Suppressor macrophage treated with lipopolysaccharide for 4 hours (primary cell): ENCODE data around the gene DMKN.
A peak's percentile ranks its signal among the peaks of the same experiment; 100 is the strongest.

Experiments
- DNase-seq: peaks from one replicate; pipeline ENCODE4 v3.0.0-alpha.2; 2020

DMKN gene

DNA sequence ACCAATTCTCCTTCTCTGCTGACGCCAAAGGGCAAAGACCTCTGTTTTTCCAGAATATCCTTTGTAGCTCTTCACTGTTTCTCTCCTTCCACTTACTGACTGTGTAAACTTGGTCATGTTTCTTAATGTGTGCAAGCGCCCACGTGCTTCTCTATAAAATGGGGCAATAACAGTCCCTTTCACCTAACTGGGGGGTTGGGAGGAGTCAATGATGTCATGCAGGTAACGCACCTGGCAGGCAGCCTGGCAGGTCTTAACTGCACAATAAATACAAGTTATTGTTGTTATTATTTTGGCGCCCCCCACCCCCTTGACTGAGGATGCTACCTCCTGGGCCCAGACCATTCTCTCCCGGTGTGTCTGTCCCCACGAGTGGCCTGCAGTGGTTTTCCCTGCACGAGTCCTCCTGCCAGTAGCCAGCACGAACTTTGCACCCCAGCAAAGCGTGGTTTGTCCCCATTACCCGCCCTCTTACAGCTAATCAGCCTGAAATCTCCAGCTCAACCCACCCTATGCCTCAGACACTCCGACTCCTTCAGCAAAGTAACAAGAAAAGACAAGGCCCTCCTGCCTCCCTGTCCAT lies 9.4 kb upstream of the DMKN start:
- no peak for DNase-seq

DNA sequence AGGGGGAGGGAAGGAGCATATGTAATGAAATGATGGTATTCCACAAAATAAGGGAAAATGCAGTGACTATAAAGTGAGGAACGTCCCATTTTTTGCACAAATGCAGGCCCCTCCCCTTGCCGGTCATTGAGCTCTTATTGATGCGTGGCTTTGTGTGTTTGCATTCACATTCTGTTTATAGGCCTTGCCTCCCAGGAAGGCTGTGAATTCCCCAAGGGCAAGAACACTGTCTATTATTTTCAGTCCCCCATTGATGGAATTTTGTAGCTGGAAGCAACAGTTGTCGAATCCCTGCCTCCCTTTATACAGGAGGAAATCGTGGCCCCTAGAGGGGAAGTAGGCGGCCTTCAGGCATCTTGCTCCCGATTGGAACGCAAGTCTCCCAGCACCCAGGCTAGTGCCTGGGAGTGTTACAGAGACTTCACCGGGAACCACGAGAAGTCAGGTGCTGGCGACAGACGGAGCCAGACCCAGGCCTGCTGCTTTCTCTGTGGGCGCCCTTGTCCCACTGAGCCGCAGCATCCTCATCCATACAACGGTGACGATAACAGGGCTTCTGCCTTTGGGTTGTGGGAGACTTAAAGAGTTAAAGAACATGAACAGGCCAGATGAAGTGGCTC lies 7.8 kb upstream of the DMKN start:
- no peak for DNase-seq

DNA sequence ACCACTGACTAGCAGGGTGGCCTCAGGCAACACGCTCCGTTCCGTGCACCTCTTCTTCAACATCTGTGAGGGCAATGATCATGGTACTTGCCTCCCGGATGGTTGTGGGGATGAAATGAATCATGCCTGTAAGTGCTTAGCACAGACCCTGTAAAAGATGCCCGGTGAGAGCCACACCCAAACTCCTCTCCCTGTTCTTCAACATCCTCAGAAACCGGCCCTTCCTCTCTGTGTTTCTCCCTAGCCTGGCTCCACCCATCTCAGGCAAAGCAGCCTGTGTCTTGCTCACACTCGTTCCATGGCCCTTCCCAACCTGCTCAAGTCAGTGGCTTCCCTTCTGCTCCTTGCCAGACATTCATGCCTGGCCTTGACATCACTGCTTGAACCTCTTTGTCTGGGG lies 5.8 kb upstream of the DMKN start:
- DNase-seq = no peak

GRCh38 chr19:35518313-35518712 lies 4.9 kb upstream of the DMKN start:
- no peak for DNase-seq

DNA sequence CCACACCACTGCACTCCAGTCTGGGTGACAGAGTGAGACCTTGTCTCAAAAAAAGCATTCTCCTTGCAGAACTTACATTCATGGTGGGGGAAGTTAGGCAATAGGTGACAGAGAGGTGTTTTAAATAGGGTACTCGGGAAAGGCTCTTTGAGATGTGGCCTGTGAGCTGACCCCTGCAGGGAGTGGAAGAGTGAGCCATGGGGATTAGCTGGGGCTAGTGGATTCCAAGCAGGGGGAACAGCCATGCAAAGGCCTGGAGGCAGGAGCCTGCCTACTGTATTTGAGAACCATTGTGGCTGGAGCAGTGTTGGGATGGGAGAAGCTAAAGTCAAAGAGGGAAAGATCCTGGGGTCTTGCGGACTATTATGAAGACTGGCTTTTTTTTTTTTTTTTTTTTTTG lies 3.9 kb upstream of the DMKN start:
- DNase-seq = no peak

GRCh38 chr19:35516310-35516709 lies 2.9 kb upstream of the DMKN start:
- no peak for DNase-seq

DNA sequence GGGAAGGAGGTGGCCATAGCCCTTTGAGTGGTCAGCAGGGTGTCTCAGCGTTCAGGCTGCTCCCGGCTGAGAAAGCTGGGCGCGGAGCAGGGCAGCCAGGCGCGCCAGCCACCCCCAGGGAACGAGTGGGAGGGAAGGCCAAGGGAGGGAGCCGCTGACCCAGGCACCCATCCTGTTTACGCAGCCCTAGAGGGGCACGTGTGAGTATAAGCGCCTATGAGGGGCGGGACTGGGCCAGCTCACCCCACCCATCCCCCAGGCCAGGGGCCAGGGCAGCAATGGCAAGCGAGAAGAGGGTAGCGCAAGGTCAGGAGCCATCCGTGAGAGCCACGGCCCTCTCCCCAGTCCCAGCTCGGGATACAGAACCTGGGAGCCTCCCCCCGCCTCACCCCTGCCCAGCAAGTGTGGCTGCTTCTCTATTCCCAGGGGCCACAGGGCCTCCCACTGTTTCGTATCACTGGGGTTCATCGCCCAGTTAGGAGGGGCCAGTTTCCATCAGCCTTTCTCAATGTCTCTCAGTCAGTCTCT lies 897 bp upstream of the DMKN start:
- no peak for DNase-seq

- no peak for DNase-seq
These were observed 420 bp downstream of the DMKN start for GRCh38 chr19:35512831-35513627.

GRCh38 chr19:35511337-35511736 lies 2.1 kb downstream of the DMKN start:
- DNase-seq = no peak

- no peak for DNase-seq
These were observed 2.9 kb downstream of the DMKN start for GRCh38 chr19:35510626-35510964.

GRCh38 chr19:35509861-35510625 lies 3.4 kb downstream of the DMKN start:
- DNase-seq = peak; percentile 66

- DNase-seq = no peak
These were observed 4.3 kb downstream of the DMKN start for GRCh38 chr19:35509018-35509652.

- no peak for DNase-seq
These were observed 5.3 kb downstream of the DMKN start for GRCh38 chr19:35508129-35508528.

DNA sequence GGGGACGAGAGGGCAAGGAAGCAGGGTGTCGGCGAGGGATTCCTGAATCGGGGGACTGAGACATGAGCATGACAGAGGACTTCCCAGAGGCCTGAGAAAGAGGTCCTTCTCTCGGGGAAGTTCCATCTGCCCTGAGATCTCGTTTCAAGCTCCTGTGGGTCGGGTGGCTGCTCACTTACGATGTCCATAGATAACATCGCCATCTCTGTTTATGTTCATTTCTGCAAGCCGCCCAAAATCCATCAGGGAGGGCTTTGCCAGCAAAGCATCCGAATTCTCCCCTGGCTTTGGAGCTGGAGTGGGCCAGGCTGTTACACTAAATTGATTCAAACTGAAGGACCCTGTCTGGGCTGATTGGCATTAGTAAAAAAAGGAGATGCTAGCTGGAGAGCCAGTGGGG lies 5.9 kb downstream of the DMKN start:
- no peak for DNase-seq

- no peak for DNase-seq
These were observed 7.4 kb downstream of the DMKN start for GRCh38 chr19:35506011-35506410.

DNA sequence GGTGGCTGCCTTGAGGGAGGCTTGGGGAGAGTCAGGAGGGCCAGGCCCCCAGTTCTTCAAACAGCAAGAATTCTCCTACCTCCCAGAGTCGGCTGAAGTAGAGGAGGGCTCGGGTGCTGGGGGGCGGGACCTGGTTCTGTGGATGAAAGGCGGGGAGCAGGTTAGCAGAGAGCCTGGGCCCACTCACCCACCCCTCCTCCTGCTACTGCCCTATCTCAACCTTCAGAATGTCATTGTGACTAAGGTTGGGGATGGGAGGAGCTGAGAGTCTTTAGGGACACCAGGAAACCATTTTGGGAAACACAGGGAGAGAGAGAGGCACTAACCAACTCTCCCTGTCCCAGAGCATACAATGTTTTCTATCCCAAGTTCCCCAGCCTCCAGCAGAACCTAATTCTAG lies 10.7 kb downstream of the DMKN start:
- DNase-seq = no peak

DNA sequence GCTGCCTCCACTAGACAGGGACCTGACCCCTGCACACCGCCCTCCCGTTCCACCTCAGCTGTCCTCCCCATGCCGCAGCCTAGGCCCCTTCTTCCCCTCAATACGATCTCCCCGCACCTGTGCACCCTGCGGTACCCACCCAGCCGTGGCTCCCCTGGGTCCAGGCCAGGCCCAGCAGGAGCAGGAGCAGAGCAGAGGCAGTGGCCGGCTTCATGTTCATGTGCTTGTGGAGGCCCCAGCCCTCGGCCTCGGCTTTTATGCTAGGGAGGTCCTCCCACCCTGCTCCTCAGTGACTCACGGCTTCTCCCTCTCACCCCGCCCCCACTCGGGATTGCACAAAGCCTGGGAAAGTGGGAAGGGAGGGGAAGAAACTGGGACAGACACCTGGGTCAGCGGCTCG lies 11.8 kb downstream of the DMKN start:
- no peak for DNase-seq

DNA sequence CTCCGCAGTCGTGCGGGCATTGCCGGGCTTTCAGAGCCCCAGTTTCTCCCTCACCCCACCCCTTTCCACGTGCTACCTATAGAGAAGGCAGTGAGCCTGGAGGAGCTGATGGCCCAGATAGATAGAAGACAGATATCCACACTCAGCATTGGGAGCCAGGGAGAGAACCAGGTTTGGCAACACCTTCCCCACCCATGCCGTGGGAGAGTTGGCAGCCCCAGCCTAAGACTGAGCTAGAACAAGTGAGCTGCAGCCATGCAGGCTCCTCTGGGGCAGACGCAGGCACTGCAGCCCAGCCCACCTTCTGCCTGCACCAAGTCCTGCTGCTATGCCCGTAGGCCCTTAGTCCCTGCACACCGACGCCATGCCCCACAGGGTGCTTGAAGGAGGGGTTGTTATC lies 12.8 kb downstream of the DMKN start:
- DNase-seq = no peak

- no peak for DNase-seq
These were observed 14.4 kb downstream of the DMKN start for GRCh38 chr19:35498984-35499527.

GRCh38 chr19:35498220-35498619 lies 15.2 kb downstream of the DMKN start:
- DNase-seq = no peak

GRCh38 chr19:35497406-35497805 lies 16.0 kb downstream of the DMKN start:
- DNase-seq = no peak
